ENCODE measurements around the gene ALOX5. TPM values are rescaled to one million over a fixed set of nuclear protein-coding genes. Genes with fewer than 3 reads are reported as not detected.

ALOX5 gene
- total and polyA plus RNA-seq, 8 donors: 3.2 to 39.6 (median 9.2) TPM

DNA sequence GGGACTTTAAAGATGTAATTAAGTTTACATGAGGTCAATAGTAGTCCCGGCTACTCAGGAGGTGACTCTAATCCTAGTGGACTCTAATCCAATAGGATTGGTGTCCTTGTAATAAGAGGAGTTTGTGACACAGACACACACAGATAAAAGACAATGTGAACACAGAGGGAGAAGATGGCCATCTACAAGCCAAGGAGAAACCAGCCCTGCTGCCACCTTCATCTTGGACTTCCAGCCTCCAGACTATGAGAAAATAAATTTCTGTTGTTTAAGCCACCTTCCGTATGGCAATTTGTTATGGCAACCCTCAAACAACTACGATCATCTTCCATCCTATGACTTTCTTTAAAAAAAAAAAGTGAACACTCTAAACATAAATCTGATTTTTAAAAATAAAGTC is 116.3 kb downstream of the ALOX5 start:
- no peak for DNase-seq
- WGBS, 5 donors: 95 to 98% (median 97%) methylated on average over 3 of the region's 3 CpGs

GRCh38 chr10:45491061-45491460 is 117.0 kb downstream of the ALOX5 start:
- no peak for DNase-seq
- Histone ChIP-seq H3K36me3 (peaks cover 4 to 30% (median 24%) of the 10 kb centered on the region in 4 donors), H3K27ac (no peak overlapping the region), H3K27me3 (no peaks in the 10 kb centered on the region), H3K9me3 (peaks cover 0 to 13% (median 9%) of the 10 kb centered on the region in 4 donors), H3K4me3 (no peak overlapping the region), H3K4me1 (no peaks in the 10 kb centered on the region)
- WGBS, 5 donors: 80 to 97% (median 89%) methylated on average over 7 of the region's 7 CpGs
- TF ChIP-seq EP300 (IDR thresholded peaks at IDR 0.05) (no peak), CTCF (IDR thresholded peaks at IDR 0.05) (no peak), POLR2AphosphoS5 (IDR thresholded peaks at IDR 0.05) (no peak), POLR2A (IDR thresholded peaks at IDR 0.05) (no peak)
- intact Hi-C loops (cut with DNase I; ENCODE audit: low total_unique reads): no loop called here

More for the DNA sequence above, 116.3 kb downstream of the ALOX5 start:
- Histone ChIP-seq H3K9me3 (peaks cover 0 to 7% (median 3%) of the 10 kb centered on the region in 4 donors), H3K27ac (no peak overlapping the region), H3K27me3 (no peaks in the 10 kb centered on the region), H3K4me1 (no peaks in the 10 kb centered on the region), H3K36me3 (peaks cover 4 to 36% (median 26%) of the 10 kb centered on the region in 4 donors), H3K4me3 (no peak overlapping the region)
- TF ChIP-seq POLR2AphosphoS5 (IDR thresholded peaks at IDR 0.05) (no peak), CTCF (IDR thresholded peaks at IDR 0.05) (no peak), POLR2A (IDR thresholded peaks at IDR 0.05) (no peak), EP300 (IDR thresholded peaks at IDR 0.05) (no peak)
- intact Hi-C loops (cut with DNase I; ENCODE audit: low total_unique reads): no loop called here

Other genes with a start within 250 kb of the ALOX5 start
- gene OR13A1, start 58.6 kb upstream of the ALOX5 start, total RNA-seq: not detected
- gene OR13A1, start 58.6 kb upstream of the ALOX5 start, polyA plus RNA-seq: under 1 TPM in 1 of 3 donors, not detected in 2; 0.40 TPM